GM12878 (cell line): ENCODE measurements around the gene SEC16A. TPM values are rescaled to one million over a fixed set of nuclear protein-coding genes. Genes with fewer than 3 reads are reported as not detected.

ENCODE experiments used
- ATAC-seq: fragments of 200-7000 bp; cut with Tn5 transposase; 3 replicates; pipeline ENCODE4 v1.9.1; 2020; ENCODE audit warnings: mild to moderate bottlenecking, moderate library complexity
- BruUV-seq: library from RNA; stranded (reverse); fragments of 400-500 nt; replicated peaks from 2 replicates; lab custom pipeline; 2021; lab: Mats Ljungman, UMichigan
- CTCF ChIA-PET: fragments of 300-600 bp; sonication (Branson Sonifier 250); formaldehyde crosslinking; extraction: SDS; loops from one replicate; lab custom pipeline; 2021; ENCODE audit warnings: inconsistent platforms; lab: Yijun Ruan, JAX
- POLR2A ChIA-PET: fragments of 350-600 bp; formaldehyde crosslinking; extraction: SDS; loops from one replicate; lab custom pipeline; 2021; ENCODE audit warnings: inconsistent platforms; lab: Charles Lee
- RAD21 ChIA-PET: fragments of 300-600 bp; sonication (Branson Sonifier 250); formaldehyde crosslinking; loops from one replicate; lab custom pipeline; 2023; ENCODE audit warnings: antibody characterized with exemption; ENCODE audit not compliant: unreplicated experiment; lab: Charles Lee
- SMC1A ChIA-PET: fragments of 300-600 bp; sonication (Branson Sonifier 250); formaldehyde crosslinking; loops from one replicate; lab custom pipeline; 2023; ENCODE audit not compliant: unreplicated experiment, uncharacterized antibody; lab: Charles Lee
- DNase-seq: peaks from one replicate; pipeline ENCODE4 v3.0.0-alpha.2; 2011; ENCODE audit warnings: low read depth, low spot score
- FAIRE-seq: peaks from 3 replicates; lab custom pipeline; 2011; peaks lifted over from hg19 to GRCh38; lab: Jason Lieb, UNC
- H2AFZ ChIP-seq: 2 replicates; pipeline ENCODE4 v1.6.0; 2011; ENCODE audit warnings: low read depth, low read length, control low read depth; ENCODE audit not compliant: control insufficient read depth
- H3K27ac ChIP-seq: 2 replicates; pipeline ENCODE4 v1.5.1; 2011; ENCODE audit warnings: control low read depth; ENCODE audit not compliant: control insufficient read depth, insufficient read depth
- H3K27me3 ChIP-seq, 2 experiments: replicated peaks in 1 of 2; 2 replicates each; pipeline versions ENCODE4 v1.6.0 to v1.6.1; 2011; ENCODE audit warnings: low read length in 1 of 2; ENCODE audit not compliant: control insufficient read depth in 2 of 2, insufficient read depth in 2 of 2
- H3K36me3 ChIP-seq, 2 experiments: 2 replicates each; pipeline ENCODE4 v1.5.1; 2011; ENCODE audit warnings: low read length in 1 of 2; ENCODE audit not compliant: control insufficient read depth in 2 of 2, insufficient read depth in 2 of 2
- H3K4me1 ChIP-seq: 2 replicates; pipeline ENCODE4 v1.6.1; 2011; ENCODE audit warnings: mild to moderate bottlenecking, low read length, moderate library complexity, mixed read lengths; ENCODE audit not compliant: control insufficient read depth, insufficient read depth
- H3K4me2 ChIP-seq: 2 replicates; pipeline ENCODE4 v1.6.0; 2011; ENCODE audit warnings: control low read depth; ENCODE audit not compliant: control insufficient read depth, insufficient read depth
- H3K4me3 ChIP-seq: fragments of 200-600 bp; sonication (generic); 2 replicates; pipeline ENCODE4 v1.5.1; 2016
- H3K79me2 ChIP-seq: 2 replicates; pipeline ENCODE4 v1.6.0; 2011; ENCODE audit warnings: low read length; ENCODE audit not compliant: control insufficient read depth, insufficient read depth
- H3K9ac ChIP-seq: 2 replicates; pipeline ENCODE4 v1.8.0; 2011; ENCODE audit warnings: low read length, control low read depth, mixed read lengths; ENCODE audit not compliant: control insufficient read depth, insufficient read depth
- H3K9me3 ChIP-seq: replicated peaks from 3 replicates; pipeline ENCODE4 v1.5.1; 2011; ENCODE audit warnings: mild to moderate bottlenecking, low read length; ENCODE audit not compliant: control insufficient read depth, insufficient read depth
- H4K20me1 ChIP-seq: 2 replicates; pipeline ENCODE4 v1.6.0; 2011; ENCODE audit not compliant: control insufficient read depth, insufficient read depth
- CBFB ChIP-seq: IDR thresholded peaks from 2 replicates; pipeline ENCODE4 v1.6.1; 2016; ENCODE audit warnings: antibody characterized with exemption, low read depth
- E4F1 ChIP-seq: fragments of 450-650 bp; IDR thresholded peaks from 2 replicates; pipeline ENCODE4 v1.6.1; 2018; ENCODE audit warnings: borderline replicate concordance, mild to moderate bottlenecking; ENCODE audit not compliant: partially characterized antibody
- ETV6 ChIP-seq, 2 experiments: fragments of 450-650 bp in 1 of 2; IDR thresholded peaks in 1 of 2; conservative IDR thresholded peaks in 1 of 2; 2 replicates each; pipeline ENCODE4 v1.6.1; 2014; ENCODE audit warnings: antibody characterized with exemption in 1 of 2, borderline replicate concordance in 1 of 2, low read depth in 1 of 2, mild to moderate bottlenecking in 1 of 2, moderate library complexity in 1 of 2
- EZH2 ChIP-seq: IDR thresholded peaks from 2 replicates; pipeline ENCODE4 v1.6.1; 2012; ENCODE audit warnings: low read depth, mild to moderate bottlenecking, control low read depth, inconsistent platforms, low read length, borderline replicate concordance; ENCODE audit not compliant: control insufficient read depth
- GATAD2B ChIP-seq: fragments of 450-650 bp; conservative IDR thresholded peaks from 2 replicates; pipeline ENCODE4 v1.6.1; 2017; ENCODE audit warnings: low read depth, mild to moderate bottlenecking, moderate library complexity
- HSF1 ChIP-seq: fragments of 150-350 bp; IDR thresholded peaks from 2 replicates; pipeline ENCODE4 v1.6.1; 2014; ENCODE audit warnings: mild to moderate bottlenecking, low read depth, low read length
- IRF3 ChIP-seq: fragments of 450-650 bp; IDR thresholded peaks from 2 replicates; pipeline ENCODE4 v1.6.1; 2014; ENCODE audit warnings: mild to moderate bottlenecking
- KLF5 ChIP-seq: fragments of 450-650 bp; IDR thresholded peaks from 2 replicates; pipeline ENCODE4 v1.6.1; 2014; ENCODE audit warnings: mild to moderate bottlenecking; ENCODE audit not compliant: partially characterized antibody
- RUNX3 ChIP-seq: IDR thresholded peaks from 2 replicates; pipeline ENCODE4 v1.6.1; 2012; ENCODE audit warnings: low read length, inconsistent platforms
- SKIL ChIP-seq: fragments of 450-650 bp; IDR thresholded peaks from 2 replicates; pipeline ENCODE4 v1.6.1; 2017; ENCODE audit warnings: mild to moderate bottlenecking, low read depth, inconsistent platforms; ENCODE audit not compliant: poor library complexity, severe bottlenecking
- SRF ChIP-seq, 2 experiments: IDR thresholded peaks; 2 replicates each; pipeline ENCODE4 v1.6.1; 2011; ENCODE audit warnings: low read depth in 2 of 2, low read length in 2 of 2, mild to moderate bottlenecking in 1 of 2, moderate library complexity in 1 of 2
- STAT1 ChIP-seq: fragments of 450-650 bp; conservative IDR thresholded peaks from 2 replicates; pipeline ENCODE4 v1.6.1; 2014; ENCODE audit warnings: antibody characterized with exemption, mild to moderate bottlenecking
- STAT3 ChIP-seq: IDR thresholded peaks from 2 replicates; pipeline ENCODE4 v1.6.1; 2011; ENCODE audit warnings: low read depth, low read length, improper control_type of control experiment
- WGBS: methylation state at CpG from one replicate; pipeline ENCODE4 v1.1.6; 2016; ENCODE audit warnings: low lambda C conversion rate; ENCODE audit not compliant: insufficient replicate concordance, insufficient coverage; ENCODE audit errors: missing lambda C conversion rate; 5-methylcytosine and 5-hydroxymethylcytosine counted together
- in situ Hi-C: fragments of 300-500 bp; cut with MboI; formaldehyde crosslinking; loops from 9 replicates; pipeline ENCODE4 v1.14.3; 2018; ENCODE audit warnings: mixed read lengths
- intact Hi-C: fragments of 100-400 bp; cut with micrococcal nuclease; formaldehyde crosslinking; loops from one replicate; pipeline ENCODE4 v1.14.2; 2022; ENCODE audit not compliant: unreplicated experiment
- polyA plus RNA-seq, 11 experiments: library from polyadenylated mRNA; depleted of rRNA in 4 of 11; unstranded in 6 of 11; stranded (reverse) in 5 of 11; fragments of >200 nt; fragmentation: Nextera tagmentation in 4 of 11; fragmentation: Illumina TruSeq in 1 of 11; extraction: Ambion mirVana in 4 of 11; extraction: Trizol in 1 of 11; gene quantifications; 1 replicate in 1 of 11; 2 replicates in 10 of 11; pipeline versions ENCODE4 v1.2.1 to v1.2.3, GENCODE V29; 2011 to 2016; ENCODE audit warnings: inconsistent platforms in 2 of 11, missing spikeins in 2 of 11, low read depth in 1 of 11
- total RNA-seq, 4 experiments: library from RNA; depleted of rRNA in 3 of 4; stranded (reverse); fragments of >200 nt in 3 of 4; fragmentation: Illumina TruSeq in 1 of 4; extraction: Trizol in 1 of 4; gene quantifications; 2 replicates each; pipeline versions ENCODE4 v1.2.1 to v1.2.3, GENCODE V29; 2013 to 2021

Gene SEC16A
- total and polyA plus RNA-seq, 10 of the 15 experiments (the other 5 are each of a cell fraction or from before 2014, with no cell fraction given), result 9.9 to 59.1 (median 21.7) TPM

GRCh38 chr9:136456258-136456657 lies 26.6 kb downstream of the SEC16A start:
- BruUV-seq, result no TSS peak
- no peak overlapping the region for H3K9ac ChIP-seq
- FAIRE-seq (no peak), ATAC-seq (no peak), DNase-seq (no peak)
- WGBS, result 77% methylated on average over 9 of the region's 9 CpGs
- H3K27me3 ChIP-seq, result no peaks in the 10 kb centered on the region
- RAD21 ChIA-PET, result no interaction called here
- POLR2A ChIA-PET, result no interaction called here
- peaks cover 35 to 43% of the 10 kb centered on the region in 2 experiments for H3K36me3 ChIP-seq
- no peaks in the 10 kb centered on the region for H3K79me2 ChIP-seq
- in situ Hi-C loops (no loop called here), intact Hi-C loops (no loop called here)
- SMC1A ChIA-PET, result no interaction called here
- CTCF ChIA-PET, result no interaction called here
- H3K9me3 ChIP-seq, result no peaks in the 10 kb centered on the region
- H3K27ac ChIP-seq, result no peak overlapping the region
- H4K20me1 ChIP-seq, result no peaks in the 10 kb centered on the region
- no peak for TF ChIP-seq RUNX3
- no peak for TF ChIP-seq STAT1
- no peak for TF ChIP-seq HSF1
- TF ChIP-seq STAT3, result no peak
- no peak for TF ChIP-seq IRF3
- no peak for TF ChIP-seq CBFB
- no peak for TF ChIP-seq SRF (IDR thresholded peaks at IDR 0.05; ENCODE audit: low read depth in 2 of 2, low read length in 2 of 2)
- no peak for TF ChIP-seq E4F1
- no peak for TF ChIP-seq EZH2
- no peak for TF ChIP-seq ETV6 (conservative IDR thresholded peaks at IDR 0.05 in 1 of 2, IDR thresholded peaks at IDR 0.05 in 1 of 2; ENCODE audit: borderline replicate concordance in 1 of 2, low read depth in 1 of 2)
- TF ChIP-seq GATAD2B, result no peak
- no peak for TF ChIP-seq SKIL
- no peak for TF ChIP-seq KLF5
- no peak overlapping the region for H3K4me2 ChIP-seq
- no peak overlapping the region for H3K4me3 ChIP-seq
- H3K4me1 ChIP-seq, result no peaks in the 10 kb centered on the region
- H2AFZ ChIP-seq, result no peak overlapping the region
